ENCODE data around the gene PCLO.

The PCLO gene, protein sequence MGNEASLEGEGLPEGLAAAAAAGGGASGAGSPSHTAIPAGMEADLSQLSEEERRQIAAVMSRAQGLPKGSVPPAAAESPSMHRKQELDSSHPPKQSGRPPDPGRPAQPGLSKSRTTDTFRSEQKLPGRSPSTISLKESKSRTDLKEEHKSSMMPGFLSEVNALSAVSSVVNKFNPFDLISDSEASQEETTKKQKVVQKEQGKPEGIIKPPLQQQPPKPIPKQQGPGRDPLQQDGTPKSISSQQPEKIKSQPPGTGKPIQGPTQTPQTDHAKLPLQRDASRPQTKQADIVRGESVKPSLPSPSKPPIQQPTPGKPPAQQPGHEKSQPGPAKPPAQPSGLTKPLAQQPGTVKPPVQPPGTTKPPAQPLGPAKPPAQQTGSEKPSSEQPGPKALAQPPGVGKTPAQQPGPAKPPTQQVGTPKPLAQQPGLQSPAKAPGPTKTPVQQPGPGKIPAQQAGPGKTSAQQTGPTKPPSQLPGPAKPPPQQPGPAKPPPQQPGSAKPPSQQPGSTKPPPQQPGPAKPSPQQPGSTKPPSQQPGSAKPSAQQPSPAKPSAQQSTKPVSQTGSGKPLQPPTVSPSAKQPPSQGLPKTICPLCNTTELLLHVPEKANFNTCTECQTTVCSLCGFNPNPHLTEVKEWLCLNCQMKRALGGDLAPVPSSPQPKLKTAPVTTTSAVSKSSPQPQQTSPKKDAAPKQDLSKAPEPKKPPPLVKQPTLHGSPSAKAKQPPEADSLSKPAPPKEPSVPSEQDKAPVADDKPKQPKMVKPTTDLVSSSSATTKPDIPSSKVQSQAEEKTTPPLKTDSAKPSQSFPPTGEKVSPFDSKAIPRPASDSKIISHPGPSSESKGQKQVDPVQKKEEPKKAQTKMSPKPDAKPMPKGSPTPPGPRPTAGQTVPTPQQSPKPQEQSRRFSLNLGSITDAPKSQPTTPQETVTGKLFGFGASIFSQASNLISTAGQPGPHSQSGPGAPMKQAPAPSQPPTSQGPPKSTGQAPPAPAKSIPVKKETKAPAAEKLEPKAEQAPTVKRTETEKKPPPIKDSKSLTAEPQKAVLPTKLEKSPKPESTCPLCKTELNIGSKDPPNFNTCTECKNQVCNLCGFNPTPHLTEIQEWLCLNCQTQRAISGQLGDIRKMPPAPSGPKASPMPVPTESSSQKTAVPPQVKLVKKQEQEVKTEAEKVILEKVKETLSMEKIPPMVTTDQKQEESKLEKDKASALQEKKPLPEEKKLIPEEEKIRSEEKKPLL (N-terminal part only)

GRCh38 chr7:83162402-83163256 lies at the start of gene PCLO:
PCLO (minus strand) TSS chr7:83162884; CDS start chr7:83162592, 292 bp downstream.
- DNase-seq (ENCODE audit: low read depth) = peak; percentile 57

- DNase-seq (ENCODE audit: low read depth) = no peak
Measured at GRCh38 chr7:83211685-83212084, 49.0 kb upstream of the PCLO start.

GRCh38 chr7:83210479-83210878 lies 47.8 kb upstream of the PCLO start:
- DNase-seq (ENCODE audit: low read depth) = peak; percentile 3

DNA sequence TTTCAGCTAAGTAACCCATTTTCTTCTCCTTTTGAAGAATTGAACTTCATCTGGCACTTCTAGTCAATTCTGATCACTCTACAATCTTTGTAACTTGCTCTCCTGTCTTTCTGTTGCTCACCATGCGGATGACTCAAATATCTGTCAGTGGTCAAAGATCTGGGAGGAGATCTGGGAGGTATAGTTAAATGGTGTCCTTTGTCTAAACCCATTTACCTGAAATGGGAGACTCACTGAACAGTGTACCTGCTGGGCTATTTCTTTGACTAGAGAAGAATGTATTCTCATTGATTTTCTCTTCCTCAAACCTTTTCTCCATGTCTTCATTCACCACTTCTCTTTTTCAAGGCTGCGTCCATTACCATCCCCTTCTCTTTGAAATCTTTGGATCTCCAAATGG lies 42.0 kb upstream of the PCLO start:
- no peak for DNase-seq (ENCODE audit: low read depth)

DNA sequence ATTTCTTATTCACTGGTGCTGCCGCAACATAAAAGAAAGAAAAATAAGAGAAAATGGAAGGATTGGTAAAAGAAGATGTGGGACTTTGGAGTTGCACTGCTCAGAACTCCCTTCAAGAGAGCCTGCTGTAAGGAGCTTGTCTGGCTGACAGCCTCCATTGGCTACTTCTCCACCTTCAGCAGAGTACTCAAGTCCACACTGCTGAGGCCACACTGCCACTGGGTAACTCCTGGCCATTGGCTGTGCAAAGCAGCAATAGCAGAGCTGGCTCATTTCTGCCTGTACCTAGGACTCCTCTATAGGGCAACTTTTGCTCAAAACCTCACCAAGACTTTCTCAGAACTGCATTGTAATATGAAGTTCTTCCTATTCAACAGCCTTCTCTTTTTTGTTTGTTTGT lies 38.7 kb upstream of the PCLO start:
- DNase-seq (ENCODE audit: low read depth) = no peak

- no peak for DNase-seq (ENCODE audit: low read depth)
Measured at GRCh38 chr7:83190659-83191389, 28.1 kb upstream of the PCLO start.

DNA sequence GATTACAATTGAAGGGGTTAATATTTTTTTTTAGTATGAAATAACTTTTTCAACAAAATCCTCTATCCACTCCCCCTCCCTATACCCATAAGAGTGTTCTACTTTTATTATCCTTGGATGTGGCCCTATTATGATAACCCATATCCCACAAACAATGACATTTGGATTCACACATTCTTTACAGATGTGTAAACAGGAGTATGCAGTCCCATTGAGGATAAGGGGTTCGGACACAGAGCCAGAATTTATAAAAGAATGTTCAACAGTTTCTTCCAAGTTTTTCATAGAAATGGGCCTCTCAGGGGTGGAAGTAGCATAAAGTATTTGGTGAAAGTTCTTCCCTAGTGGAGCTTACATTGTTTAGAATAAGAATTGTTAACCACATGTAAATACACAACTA lies 16.1 kb upstream of the PCLO start:
- DNase-seq (ENCODE audit: low read depth) = no peak

DNA sequence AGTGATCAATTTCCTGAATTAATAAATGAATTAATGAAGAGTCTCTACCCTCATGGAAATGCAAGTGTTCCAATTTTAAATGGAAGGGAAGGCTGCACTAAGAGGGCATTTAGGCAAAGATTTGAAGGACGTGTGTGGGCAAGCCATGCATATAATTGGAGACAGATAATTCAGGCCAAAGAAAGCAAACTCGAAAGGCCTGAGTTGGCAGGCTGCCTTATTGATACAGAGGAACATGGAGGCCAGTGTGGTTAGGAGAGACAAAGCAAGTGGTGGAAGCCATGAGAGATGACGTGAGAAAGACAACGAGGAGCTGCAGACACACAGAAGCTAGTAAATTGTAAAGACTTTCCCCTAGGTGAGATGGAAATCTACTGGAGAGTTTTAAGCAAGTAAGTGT lies 15.4 kb upstream of the PCLO start:
- DNase-seq (ENCODE audit: low read depth) = no peak

- no peak for DNase-seq (ENCODE audit: low read depth)
Measured at GRCh38 chr7:83173664-83174063, 11.0 kb upstream of the PCLO start.

GRCh38 chr7:83166781-83167180 lies 4.1 kb upstream of the PCLO start:
- DNase-seq (ENCODE audit: low read depth) = no peak

- no peak for DNase-seq (ENCODE audit: low read depth)
Measured at GRCh38 chr7:83161899-83162401, 734 bp downstream of the PCLO start.

DNA sequence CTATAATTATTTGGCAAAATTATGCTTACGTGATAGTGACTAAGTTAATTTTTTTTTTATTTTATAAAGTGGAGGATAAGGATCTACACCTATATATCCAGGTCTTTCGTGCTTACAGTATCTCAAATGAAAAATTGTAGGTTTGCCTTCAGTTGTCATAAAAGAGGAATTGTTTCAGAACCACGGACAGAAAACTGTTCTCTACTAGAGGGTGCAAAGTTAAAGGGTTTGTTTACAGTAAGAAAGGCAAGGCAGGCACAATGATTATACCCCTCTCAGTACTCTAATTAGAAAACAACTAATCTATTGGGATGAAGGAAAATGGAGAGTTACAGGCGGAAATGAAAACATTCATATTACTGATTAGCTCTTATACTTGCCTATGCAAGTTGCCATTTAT lies 1.5 kb downstream of the PCLO start:
- DNase-seq (ENCODE audit: low read depth) = peak; percentile 15

DNA sequence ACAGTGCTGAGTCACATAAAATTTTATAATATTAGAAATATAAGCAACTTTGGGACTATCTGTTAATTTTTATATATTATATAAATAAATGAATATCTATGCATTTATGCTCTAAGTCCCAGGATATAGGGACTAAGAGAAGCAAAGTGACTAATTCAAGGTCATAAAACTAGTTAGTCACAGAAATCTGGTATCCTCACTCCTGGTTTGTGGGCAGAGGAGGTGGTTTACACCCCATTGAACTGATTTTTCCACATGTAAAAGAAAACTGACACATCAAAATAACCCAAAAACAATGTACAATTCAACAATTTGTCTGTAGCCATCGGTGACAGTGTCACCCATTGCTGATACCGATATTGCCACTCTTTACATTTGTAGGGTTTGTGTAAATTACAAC lies 3.0 kb downstream of the PCLO start:
- no peak for DNase-seq (ENCODE audit: low read depth)

- no peak for DNase-seq (ENCODE audit: low read depth)
Measured at GRCh38 chr7:83156006-83156405, 6.7 kb downstream of the PCLO start.

GRCh38 chr7:83155407-83155806 lies 7.3 kb downstream of the PCLO start:
- no peak for DNase-seq (ENCODE audit: low read depth)

DNA sequence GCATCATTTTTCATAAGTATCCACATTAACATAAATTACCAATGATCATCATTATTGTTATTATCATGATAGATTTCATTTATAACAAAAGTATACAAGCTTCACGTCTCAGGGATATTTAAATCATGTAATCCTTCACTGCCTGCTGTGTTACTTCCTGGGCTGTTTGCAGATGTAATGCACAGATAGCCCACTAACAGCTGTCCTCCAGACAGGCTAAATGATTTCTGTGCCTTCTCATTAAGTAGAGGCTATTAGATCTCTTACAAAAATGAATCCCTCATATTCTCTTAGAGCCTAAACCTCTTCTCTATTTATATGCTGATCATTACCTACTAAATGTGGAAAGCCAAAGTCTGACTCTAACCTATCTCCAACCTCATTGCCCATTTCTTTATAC lies 9.3 kb downstream of the PCLO start:
- no peak for DNase-seq (ENCODE audit: low read depth)

DNA sequence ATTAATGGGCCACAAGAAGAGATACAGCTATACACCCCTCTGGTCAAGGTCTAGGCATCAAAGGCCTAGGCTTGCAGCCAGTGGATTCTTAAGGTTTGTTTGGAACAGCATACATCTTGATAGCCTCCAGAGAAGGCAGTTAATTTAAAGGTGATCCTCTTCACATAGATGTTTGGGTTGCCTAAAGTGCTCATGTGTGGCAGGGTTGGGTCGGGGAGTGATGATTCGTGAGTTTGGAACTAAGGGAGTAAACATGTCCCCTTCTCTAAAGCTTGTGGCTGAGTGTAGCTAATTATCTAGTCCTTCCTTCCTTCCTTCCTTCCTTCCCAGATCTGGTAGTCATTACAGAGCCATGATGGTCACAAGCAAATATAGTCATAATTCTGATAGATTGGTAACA lies 12.4 kb downstream of the PCLO start:
- no peak for DNase-seq (ENCODE audit: low read depth)

DNA sequence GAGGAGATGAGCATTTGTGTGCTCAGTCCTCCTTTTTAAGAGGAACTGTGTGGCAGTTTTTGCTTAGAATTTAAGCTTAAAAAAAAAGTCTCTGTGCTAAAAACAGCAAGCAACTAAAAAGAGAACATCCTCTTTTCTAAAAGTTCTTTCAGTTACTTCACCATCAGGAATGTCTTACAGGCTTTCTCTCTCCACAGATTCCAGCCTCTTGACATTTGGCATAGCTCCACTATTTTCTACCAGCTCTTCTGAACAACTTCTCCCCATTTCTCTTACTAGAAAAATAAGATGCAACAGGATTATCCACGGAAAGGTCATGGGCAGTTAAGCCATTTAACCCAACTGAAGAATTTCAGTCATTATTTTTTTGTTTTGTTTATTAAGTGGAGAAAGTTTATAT lies 13.2 kb downstream of the PCLO start:
- peak; percentile 17 for DNase-seq (ENCODE audit: low read depth)

GRCh38 chr7:83148776-83149175 lies 13.9 kb downstream of the PCLO start:
- peak; percentile 4 for DNase-seq (ENCODE audit: low read depth)

DNA sequence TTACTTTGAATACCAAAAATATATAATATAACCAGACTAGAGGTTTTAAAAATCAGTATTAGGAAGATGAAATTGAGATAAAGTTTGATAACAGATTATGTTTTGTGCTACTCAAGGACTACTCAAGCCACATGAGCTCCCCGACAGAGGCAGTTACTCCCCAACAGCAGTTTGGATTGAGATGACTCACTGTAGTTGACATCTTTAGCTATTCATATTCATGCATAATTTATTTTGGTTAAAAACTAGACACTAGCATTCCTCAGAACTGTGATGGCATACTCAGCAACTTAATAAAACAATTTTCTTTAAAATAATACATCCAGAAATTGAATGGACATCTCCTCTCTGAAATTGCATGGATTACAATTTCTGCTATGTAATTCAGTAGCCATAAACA lies 19.6 kb downstream of the PCLO start:
- DNase-seq (ENCODE audit: low read depth) = no peak

- no peak for DNase-seq (ENCODE audit: low read depth)
Measured at GRCh38 chr7:83142365-83142764, 20.3 kb downstream of the PCLO start.

Data from amniotic epithelial cell (primary cell).